B cell (primary cell): Measurements from ENCODE around the gene PNPLA2. TPM values are rescaled to one million over a fixed set of nuclear protein-coding genes. Genes with fewer than 3 reads are reported as not detected.

Experiments
- ATAC-seq: fragments of 200-7000 bp; cut with Tn5 transposase; one replicate; pipeline ENCODE4 v1.10.0; 2021; ENCODE audit warnings: low read depth, mild to moderate bottlenecking, moderate number of reproducible peaks, moderate library complexity
- CTCF ChIA-PET: fragments of 350-600 bp; sonication (Branson Sonifier 250); formaldehyde crosslinking; loops from one replicate; lab custom pipeline; 2021; ENCODE audit warnings: antibody characterized with exemption, inconsistent platforms; lab: Charles Lee
- POLR2A ChIA-PET: fragments of 350-600 bp; sonication (Branson Sonifier 250); formaldehyde crosslinking; loops from one replicate; lab custom pipeline; 2021; ENCODE audit warnings: antibody characterized with exemption; lab: Charles Lee
- DNase-seq: peaks from one replicate; pipeline ENCODE4 v3.0.0; 2013
- H2AFZ ChIP-seq: 2 replicates; pipeline ENCODE4 v1.6.1; 2012; ENCODE audit warnings: mild to moderate bottlenecking, low read depth, low read length; ENCODE audit not compliant: insufficient read depth, poor library complexity, severe bottlenecking
- H3K27ac ChIP-seq, 2 donors: 1 replicate in 1 of 2; 2 replicates in 1 of 2; pipeline ENCODE4 v1.5.1; 2012 to 2013; ENCODE audit warnings: low read length in 2 of 2, mild to moderate bottlenecking in 2 of 2, moderate library complexity in 1 of 2
- H3K27me3 ChIP-seq, 4 experiments: fragments of 200-600 bp in 1 of 4; sonication (generic) in 1 of 4; replicated peaks in 1 of 4; 1 replicate in 2 of 4; 2 replicates in 2 of 4; pipeline versions ENCODE4 v1.6.1 to v1.7.0; 2013 to 2016; ENCODE audit warnings: low read length in 3 of 4, mild to moderate bottlenecking in 2 of 4, mixed read lengths in 1 of 4, moderate library complexity in 1 of 4; ENCODE audit not compliant: insufficient read depth in 4 of 4, control insufficient read depth in 3 of 4; ENCODE audit errors: control extremely low read depth in 1 of 4
- H3K36me3 ChIP-seq, 2 experiments: replicated peaks in 1 of 2; 1 replicate in 1 of 2; 2 replicates in 1 of 2; pipeline versions ENCODE4 v1.6.1 to v1.7.1; 2013; ENCODE audit warnings: low read length in 1 of 2; ENCODE audit not compliant: insufficient read depth in 2 of 2, control insufficient read depth in 1 of 2; ENCODE audit errors: control extremely low read depth in 1 of 2, extremely low read depth in 1 of 2
- H3K4me1 ChIP-seq, 2 donors: fragments of 200-600 bp in 1 of 2; sonication (generic) in 1 of 2; 1 replicate in 1 of 2; 2 replicates in 1 of 2; pipeline versions ENCODE4 v1.5.1 to v1.6.1; 2013 to 2017; ENCODE audit warnings: low read length in 2 of 2; ENCODE audit not compliant: control insufficient read depth in 2 of 2, insufficient read depth in 2 of 2
- H3K4me2 ChIP-seq: replicated peaks from 2 replicates; pipeline ENCODE3; 2012; ENCODE audit warnings: mild to moderate bottlenecking, low read depth, low read length; ENCODE audit not compliant: poor library complexity, severe bottlenecking
- H3K4me3 ChIP-seq, 5 experiments: fragments of 200-600 bp in 1 of 5; sonication (generic) in 1 of 5; 1 replicate in 3 of 5; 2 replicates in 2 of 5; pipeline versions ENCODE4 v1.5.1 to v1.7.0; 2011 to 2016; ENCODE audit warnings: low read length in 4 of 5, mild to moderate bottlenecking in 4 of 5, low read depth in 2 of 5, control low read depth in 1 of 5, moderate library complexity in 1 of 5; ENCODE audit not compliant: insufficient read depth in 1 of 5; ENCODE audit errors: control extremely low read depth in 1 of 5, extremely low read depth in 1 of 5
- H3K79me2 ChIP-seq: fragments of 200-600 bp; sonication (generic); one replicate; pipeline ENCODE4 v1.6.0; 2016; ENCODE audit warnings: low read length; ENCODE audit not compliant: control insufficient read depth, insufficient read depth
- H3K9ac ChIP-seq: fragments of 200-600 bp; sonication (generic); 2 replicates; pipeline ENCODE4 v1.6.1; 2017; ENCODE audit warnings: mild to moderate bottlenecking, low read length, moderate library complexity
- H3K9me3 ChIP-seq, 3 donors: one replicate each; pipeline versions ENCODE4 v1.6.1 to v1.7.1; 2013; ENCODE audit warnings: low read length in 2 of 3; ENCODE audit not compliant: control insufficient read depth in 2 of 3, insufficient read depth in 1 of 3; ENCODE audit errors: control extremely low read depth in 1 of 3
- H4K20me1 ChIP-seq: 2 replicates; pipeline ENCODE4 v1.6.0; 2012; ENCODE audit warnings: mild to moderate bottlenecking, low read length; ENCODE audit not compliant: insufficient read depth, control insufficient read depth, poor library complexity, severe bottlenecking
- H3K27ac Mint-ChIP-seq: one replicate; pipeline ENCODE4 v1.8.0; 2021; ENCODE audit warnings: mixed read lengths
- H3K27me3 Mint-ChIP-seq: one replicate; pipeline ENCODE4 v1.8.0; 2021; ENCODE audit warnings: mixed read lengths
- H3K4me1 Mint-ChIP-seq: one replicate; pipeline ENCODE4 v1.8.0; 2021; ENCODE audit warnings: mixed read lengths
- H3K4me3 Mint-ChIP-seq: one replicate; pipeline ENCODE4 v1.8.0; 2021; ENCODE audit warnings: mixed read lengths
- H3K9me3 Mint-ChIP-seq: one replicate; pipeline ENCODE4 v1.8.0; 2022; ENCODE audit warnings: mixed read lengths; ENCODE audit not compliant: insufficient read depth
- EZH2 ChIP-seq: IDR thresholded peaks from 2 replicates; pipeline ENCODE4 v1.6.1; 2012; ENCODE audit warnings: borderline replicate concordance, low read depth, mild to moderate bottlenecking, moderate library complexity, low read length; ENCODE audit not compliant: insufficient read depth, poor library complexity, severe bottlenecking
- WGBS: methylation state at CpG from one replicate; pipeline ENCODE4 v1.1.5; 2013; ENCODE audit warnings: missing lambda C conversion rate; ENCODE audit not compliant: insufficient coverage; 5-methylcytosine and 5-hydroxymethylcytosine counted together
- intact Hi-C: fragments of 100-400 bp; cut with micrococcal nuclease; formaldehyde crosslinking; loops from one replicate; pipeline ENCODE4 v1.10.0; 2022
- polyA plus RNA-seq: library from polyadenylated mRNA; depleted of rRNA; stranded (reverse); fragments of >200 nt; gene quantifications from 2 replicates; pipeline ENCODE4 v1.2.3, GENCODE V29; 2012
- total RNA-seq, 2 donors: library from RNA; stranded (reverse); fragments of 120-200 nt in 1 of 2; gene quantifications; 1 replicate in 1 of 2; 2 replicates in 1 of 2; pipeline versions ENCODE4 v1.2.3 to v1.2.4, GENCODE V29; 2013 to 2022
- TF ChIP-seq, protein P1 (sequence below): fragments of 200-600 bp; IDR thresholded peaks from one replicate; pipeline ENCODE4 v1.8.0; 2022; ENCODE audit warnings: antibody characterized with exemption, mild to moderate bottlenecking

PNPLA2 gene
- total and polyA plus RNA-seq, 2 donors (not counting 1 experiment from before 2014, with no cell fraction given) = 208 to 276 TPM

DNA sequence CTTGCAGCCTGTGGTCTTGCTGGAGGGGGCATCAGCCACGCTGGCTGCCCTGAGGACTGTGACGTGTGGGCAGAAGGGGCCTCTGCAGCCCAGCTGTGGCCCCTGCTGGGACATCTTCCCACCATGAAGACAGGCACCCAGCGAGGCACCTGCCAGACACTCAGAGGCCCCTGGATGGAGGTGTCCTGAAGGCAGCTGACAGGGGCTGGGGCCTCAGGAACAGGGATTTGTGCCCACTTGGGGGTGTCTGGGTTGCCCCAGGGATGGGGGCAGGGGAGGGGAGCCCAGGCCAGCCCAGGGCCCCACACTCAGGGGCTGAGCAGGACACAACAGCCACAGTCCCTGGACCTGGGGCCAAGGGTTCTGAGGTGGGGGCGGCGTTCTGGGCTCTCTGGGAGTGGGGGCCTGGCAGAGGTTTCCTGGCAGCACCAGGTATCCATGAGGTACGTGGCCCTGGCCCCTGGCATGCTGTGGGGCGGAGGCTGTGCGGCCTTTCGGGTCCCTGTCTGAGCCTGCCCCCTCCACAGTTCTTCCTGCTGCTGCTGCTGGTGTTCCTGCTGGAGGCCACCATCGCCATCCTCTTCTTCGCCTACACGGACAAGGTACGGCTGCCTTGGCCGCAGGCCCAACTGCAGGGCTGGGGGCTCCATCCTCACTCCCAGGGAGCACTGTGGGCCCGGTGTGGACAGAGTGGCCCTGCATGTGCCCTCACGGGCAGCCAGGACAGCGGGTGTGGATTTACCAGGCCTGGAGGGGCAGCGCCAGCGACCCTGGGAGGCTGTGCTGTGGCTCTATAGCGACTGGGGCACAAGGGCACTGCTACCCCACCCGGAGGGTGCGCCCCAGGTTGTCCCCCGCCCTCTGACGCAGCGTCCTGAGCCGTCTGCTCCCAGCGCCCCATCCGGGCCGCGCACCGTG lies 45.5 kb downstream of the PNPLA2 start:
- intact Hi-C loops = no loop called here
- Histone ChIP-seq H3K79me2 (no peaks in the 10 kb centered on the region), H3K36me3 (peaks cover 0 to 4% of the 10 kb centered on the region in 2 experiments), H3K4me2 (no peak overlapping the region), H4K20me1 (no peaks in the 10 kb centered on the region), H3K9ac (no peak overlapping the region), H3K4me3 (no peak overlapping the region), H3K9me3 (no peaks in the 10 kb centered on the region), H3K27ac (no peak overlapping the region), H3K4me1 (no peaks in the 10 kb centered on the region), H3K27me3 (no peaks in the 10 kb centered on the region), H2AFZ (no peak overlapping the region)
- WGBS = 93% methylated on average over 22 of the region's 31 CpGs
- no peak overlapping the region for H3K27ac Mint-ChIP-seq
- no peak overlapping the region for H3K4me3 Mint-ChIP-seq
- DNase-seq (no peak), ATAC-seq (no peak)
- no peaks in the 10 kb centered on the region for H3K9me3 Mint-ChIP-seq
- TF ChIP-seq, protein P1, sequence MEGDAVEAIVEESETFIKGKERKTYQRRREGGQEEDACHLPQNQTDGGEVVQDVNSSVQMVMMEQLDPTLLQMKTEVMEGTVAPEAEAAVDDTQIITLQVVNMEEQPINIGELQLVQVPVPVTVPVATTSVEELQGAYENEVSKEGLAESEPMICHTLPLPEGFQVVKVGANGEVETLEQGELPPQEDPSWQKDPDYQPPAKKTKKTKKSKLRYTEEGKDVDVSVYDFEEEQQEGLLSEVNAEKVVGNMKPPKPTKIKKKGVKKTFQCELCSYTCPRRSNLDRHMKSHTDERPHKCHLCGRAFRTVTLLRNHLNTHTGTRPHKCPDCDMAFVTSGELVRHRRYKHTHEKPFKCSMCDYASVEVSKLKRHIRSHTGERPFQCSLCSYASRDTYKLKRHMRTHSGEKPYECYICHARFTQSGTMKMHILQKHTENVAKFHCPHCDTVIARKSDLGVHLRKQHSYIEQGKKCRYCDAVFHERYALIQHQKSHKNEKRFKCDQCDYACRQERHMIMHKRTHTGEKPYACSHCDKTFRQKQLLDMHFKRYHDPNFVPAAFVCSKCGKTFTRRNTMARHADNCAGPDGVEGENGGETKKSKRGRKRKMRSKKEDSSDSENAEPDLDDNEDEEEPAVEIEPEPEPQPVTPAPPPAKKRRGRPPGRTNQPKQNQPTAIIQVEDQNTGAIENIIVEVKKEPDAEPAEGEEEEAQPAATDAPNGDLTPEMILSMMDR = no peak
- TF ChIP-seq EZH2 = no peak
- CTCF ChIA-PET = no interaction called here
- H3K27me3 Mint-ChIP-seq = no peaks in the 10 kb centered on the region
- POLR2A ChIA-PET = no interaction called here
- no peaks in the 10 kb centered on the region for H3K4me1 Mint-ChIP-seq

DNA sequence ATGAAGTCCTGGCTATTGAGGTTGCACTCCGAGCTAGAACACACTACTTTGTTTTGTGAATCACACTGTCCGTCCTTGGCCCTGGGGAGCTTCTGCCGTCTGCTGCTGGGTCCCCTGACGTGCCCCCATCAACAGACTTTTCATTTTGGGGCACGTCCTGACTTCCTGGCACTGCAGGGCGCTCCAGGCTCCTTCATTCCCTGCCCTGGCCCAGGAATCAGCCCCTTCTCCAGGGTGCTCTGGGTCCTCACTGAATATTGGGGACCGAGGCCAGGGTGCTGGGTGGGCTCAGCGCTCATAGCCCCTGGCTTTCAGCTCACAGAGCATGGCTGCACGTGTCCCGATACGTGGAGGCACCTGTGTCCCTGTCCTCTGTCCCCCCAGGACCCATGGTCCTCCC lies 46.2 kb downstream of the PNPLA2 start:
- Histone ChIP-seq H3K4me3 (no peak overlapping the region), H4K20me1 (no peaks in the 10 kb centered on the region), H3K4me1 (no peaks in the 10 kb centered on the region), H3K27me3 (no peaks in the 10 kb centered on the region), H3K36me3 (peaks cover 0 to 6% of the 10 kb centered on the region in 2 experiments), H3K9me3 (no peaks in the 10 kb centered on the region), H3K79me2 (no peaks in the 10 kb centered on the region), H3K27ac (no peak overlapping the region), H2AFZ (no peak overlapping the region), H3K9ac (no peak overlapping the region), H3K4me2 (no peak overlapping the region)
- H3K4me3 Mint-ChIP-seq = no peak overlapping the region
- no peak for TF ChIP-seq EZH2
- TF ChIP-seq, protein P1 = no peak
- no peaks in the 10 kb centered on the region for H3K27me3 Mint-ChIP-seq
- intact Hi-C loops = no loop called here
- CTCF ChIA-PET = interaction anchor here (1.5 kb wide), 1 partner anchor 17 kb away, joined by 4 read pairs; no protein-coding TSS in a partner anchor
- no peak overlapping the region for H3K27ac Mint-ChIP-seq
- H3K4me1 Mint-ChIP-seq = no peaks in the 10 kb centered on the region
- DNase-seq (no peak), ATAC-seq (no peak)
- 90% methylated on average over 10 of the region's 11 CpGs for WGBS
- no peaks in the 10 kb centered on the region for H3K9me3 Mint-ChIP-seq
- POLR2A ChIA-PET = no interaction called here
